Activated naive CD4-positive, alpha-beta T cell treated with anti-CD3 and anti-CD28 coated beads for 36 hours (primary cell): ENCODE results near the gene ATXN7L1. TPM values are rescaled to one million over a fixed set of nuclear protein-coding genes. Genes with fewer than 3 reads are reported as not detected.

Experiments used
- total RNA-seq, 2 experiments: library from RNA; stranded (reverse); gene quantifications; one replicate each; pipeline ENCODE4 v1.2.3, GENCODE V29; 2021

The ATXN7L1 gene
- total RNA-seq, 2 experiments from 2014 or later = 8.8 to 9.2 TPM

Other genes starting within 250 kb of the ATXN7L1 start
- gene CDHR3, start 86.7 kb upstream of the ATXN7L1 start, total RNA-seq = under 1 TPM; 0.52 to 0.93 TPM
- 10 to 100 TPM; 24.7 to 26.6 TPM for gene SYPL1, start 235.7 kb upstream of the ATXN7L1 start, total RNA-seq